GM23338 (cell line): Measurements from ENCODE around the gene ASB14. TPM values are rescaled to one million over a fixed set of nuclear protein-coding genes. Genes with fewer than 3 reads are reported as not detected.

ENCODE experiments used
- ATAC-seq: fragments of 200-7000 bp; cut with Tn5 transposase; 3 replicates; pipeline ENCODE4 v1.9.1; 2020
- DNase-seq: peaks from one replicate; pipeline ENCODE4 v3.0.0-alpha.2; 2015; ENCODE audit warnings: low spot score
- H2AFZ ChIP-seq: fragments of 200-600 bp; sonication (generic); 2 replicates; pipeline ENCODE4 v1.8.0; 2016; ENCODE audit warnings: antibody characterized with exemption, mild to moderate bottlenecking, moderate library complexity
- H3F3A ChIP-seq: fragments of 200-600 bp; sonication (generic); replicated peaks from 2 replicates; pipeline ENCODE4 v1.8.0; 2017; ENCODE audit warnings: antibody characterized with exemption, mixed run types, low read depth
- H3K27ac ChIP-seq: fragments of 200-600 bp; sonication (generic); 2 replicates; pipeline ENCODE4 v1.6.1; 2016; ENCODE audit warnings: low read depth
- H3K27me3 ChIP-seq: fragments of 200-600 bp; sonication (generic); 2 replicates; pipeline ENCODE4 v1.8.0; 2016; ENCODE audit warnings: mild to moderate bottlenecking, mixed run types, moderate library complexity; ENCODE audit not compliant: insufficient read depth
- H3K36me3 ChIP-seq: fragments of 200-600 bp; sonication (generic); 2 replicates; pipeline ENCODE4 v1.8.0; 2016; ENCODE audit warnings: mild to moderate bottlenecking; ENCODE audit not compliant: insufficient read depth
- H3K4me1 ChIP-seq: fragments of 200-600 bp; sonication (generic); 2 replicates; pipeline ENCODE4 v1.8.0; 2016; ENCODE audit warnings: mild to moderate bottlenecking, moderate library complexity; ENCODE audit not compliant: insufficient read depth
- H3K4me2 ChIP-seq: fragments of 200-600 bp; sonication (generic); 2 replicates; pipeline ENCODE4 v1.7.1; 2017; ENCODE audit warnings: mixed run types
- H3K4me3 ChIP-seq: fragments of 200-600 bp; sonication (generic); 2 replicates; pipeline ENCODE4 v1.6.1; 2016; ENCODE audit warnings: mixed run types
- H3K79me2 ChIP-seq: fragments of 200-600 bp; sonication (generic); replicated peaks from 2 replicates; pipeline ENCODE4 v1.8.0; 2017; ENCODE audit warnings: mild to moderate bottlenecking; ENCODE audit not compliant: insufficient read depth
- H3K9me2 ChIP-seq: fragments of 200-600 bp; sonication (generic); 2 replicates; pipeline ENCODE4 v1.8.0; 2017; ENCODE audit not compliant: insufficient read depth
- H4K20me1 ChIP-seq: fragments of 200-600 bp; sonication (generic); replicated peaks from 2 replicates; pipeline ENCODE4 v1.8.0; 2017; ENCODE audit warnings: mild to moderate bottlenecking; ENCODE audit not compliant: insufficient read depth
- H3K27ac Mint-ChIP-seq: 2 replicates; pipeline ENCODE4 v1.8.0; 2020; ENCODE audit warnings: inconsistent platforms, mild to moderate bottlenecking, moderate library complexity, mixed read lengths
- H3K27me3 Mint-ChIP-seq: 3 replicates; pipeline ENCODE4 v1.8.0; 2022; ENCODE audit warnings: low read depth, mild to moderate bottlenecking, moderate library complexity, mixed read lengths, inconsistent platforms; ENCODE audit not compliant: insufficient read depth, poor library complexity
- H3K36me3 Mint-ChIP-seq: 3 replicates; pipeline ENCODE4 v1.8.0; 2021; ENCODE audit warnings: low read depth, mild to moderate bottlenecking, inconsistent platforms, moderate library complexity, mixed read lengths
- H3K4me1 Mint-ChIP-seq: 3 replicates; pipeline ENCODE4 v1.8.0; 2020; ENCODE audit warnings: mild to moderate bottlenecking, inconsistent platforms, mixed read lengths
- H3K4me3 Mint-ChIP-seq: 3 replicates; pipeline ENCODE4 v1.8.0; 2021; ENCODE audit warnings: moderate library complexity, mild to moderate bottlenecking, inconsistent platforms, mixed read lengths
- H3K9me3 Mint-ChIP-seq: 3 replicates; pipeline ENCODE4 v1.8.0; 2020; ENCODE audit warnings: moderate library complexity, mild to moderate bottlenecking, inconsistent platforms, mixed read lengths
- CREB1 ChIP-seq: fragments of 250-450 bp; sonication (Bioruptor Pico); IDR thresholded peaks from 2 replicates; pipeline ENCODE4 v1.5.0; 2020; ENCODE audit warnings: low read depth, mild to moderate bottlenecking, moderate library complexity
- EZH2 ChIP-seq: fragments of 200-600 bp; sonication (generic); IDR thresholded peaks from one replicate; pipeline ENCODE4 v1.8.0; 2017; ENCODE audit warnings: antibody characterized with exemption, mild to moderate bottlenecking, low read depth; ENCODE audit not compliant: unreplicated experiment
- EZH2phosphoT487 ChIP-seq: fragments of 200-600 bp; sonication (generic); IDR thresholded peaks from one replicate; pipeline ENCODE4 v1.8.1; 2018; ENCODE audit warnings: antibody characterized with exemption; ENCODE audit not compliant: unreplicated experiment
- JUNB ChIP-seq: IDR thresholded peaks from one replicate; pipeline ENCODE4 v1.6.1; 2016; ENCODE audit warnings: antibody characterized with exemption; ENCODE audit not compliant: unreplicated experiment
- NANOG ChIP-seq: IDR thresholded peaks from 2 replicates; pipeline ENCODE4 v1.6.1; 2016; ENCODE audit warnings: antibody characterized with exemption, borderline replicate concordance
- STAT1 ChIP-seq: IDR thresholded peaks from one replicate; pipeline ENCODE4 v1.6.1; 2016; ENCODE audit warnings: antibody characterized with exemption; ENCODE audit not compliant: unreplicated experiment
- ZNF114 ChIP-seq: fragments of 250-450 bp; sonication (Bioruptor Pico); IDR thresholded peaks from 2 replicates; pipeline ENCODE4 v1.5.0; 2020; ENCODE audit warnings: mild to moderate bottlenecking, moderate library complexity
- ZNF331 ChIP-seq: fragments of 250-450 bp; sonication (Bioruptor Pico); IDR thresholded peaks from 2 replicates; pipeline ENCODE4 v1.5.0; 2020; ENCODE audit warnings: low read depth, mild to moderate bottlenecking, moderate library complexity
- polyA plus RNA-seq: library from polyadenylated mRNA; unstranded; fragments of >200 nt; fragmentation: Nextera tagmentation; extraction: Ambion mirVana; gene quantifications from 2 replicates; pipeline ENCODE4 v1.2.1, GENCODE V29; 2016
- total RNA-seq: library from RNA; depleted of rRNA; stranded (reverse); fragments of >200 nt; shearing (Covaris generic); gene quantifications from 2 replicates; pipeline ENCODE4 v1.2.3, GENCODE V29; 2014
- TF ChIP-seq, protein P1 (sequence below): fragments of 250-450 bp; sonication (Bioruptor Pico); IDR thresholded peaks from 2 replicates; pipeline ENCODE4 v1.5.0; 2020; ENCODE audit warnings: mild to moderate bottlenecking, moderate library complexity
- TF ChIP-seq, protein P2 (sequence below): IDR thresholded peaks from one replicate; pipeline ENCODE4 v1.6.1; 2018; ENCODE audit warnings: antibody characterized with exemption; ENCODE audit not compliant: unreplicated experiment
- TF ChIP-seq, protein P3 (sequence below): IDR thresholded peaks from 2 replicates; pipeline ENCODE4 v1.6.1; 2016; ENCODE audit warnings: antibody characterized with exemption
- TF ChIP-seq, protein P4 (sequence below), 2 experiments: fragments of 200-600 bp in 1 of 2; sonication (generic) in 1 of 2; conservative IDR thresholded peaks; 2 replicates each; pipeline versions ENCODE4 v1.5.1 to v1.6.1; 2016 to 2017; ENCODE audit warnings: antibody characterized with exemption in 2 of 2, low read depth in 2 of 2, mild to moderate bottlenecking in 2 of 2, moderate library complexity in 1 of 2

ASB14 gene
- total and polyA plus RNA-seq, 2 experiments from 2014 or later = 0.87 TPM; not detected in 1

DNA sequence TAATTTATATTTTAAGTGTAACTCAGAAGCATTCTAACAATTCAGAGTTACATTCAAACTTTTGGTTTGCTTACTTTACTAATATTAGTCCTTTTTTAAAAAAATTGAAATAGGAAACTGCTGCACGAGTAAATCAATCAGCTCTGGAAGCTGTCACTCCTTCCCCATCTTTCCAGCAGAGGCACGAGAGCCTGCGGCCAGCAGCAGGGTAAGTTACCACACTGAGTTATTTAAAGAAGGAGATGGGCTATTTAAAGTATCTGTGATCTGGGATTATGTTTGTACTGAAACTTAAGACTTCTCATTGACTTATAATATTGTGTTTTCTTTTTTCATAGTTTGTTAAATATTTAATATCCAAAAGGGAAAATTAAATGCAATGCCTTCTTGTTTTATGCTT, 35.6 kb downstream of the ASB14 start:
- H3K9me2 ChIP-seq = no peaks in the 10 kb centered on the region
- ATAC-seq (no peak), DNase-seq (no peak)
- no peaks in the 10 kb centered on the region for H4K20me1 ChIP-seq
- H3K27me3 Mint-ChIP-seq = peaks cover 3% of the 10 kb centered on the region
- no peaks in the 10 kb centered on the region for H3K9me3 Mint-ChIP-seq
- no peak overlapping the region for H3K27ac ChIP-seq
- H3K4me3 Mint-ChIP-seq = no peak overlapping the region
- H2AFZ ChIP-seq = no peak overlapping the region
- TF ChIP-seq ZNF114 (CRISPR knock-in tag) (no peak), EZH2 (no peak), NANOG (no peak), JUNB (no peak), ZNF331 (CRISPR knock-in tag) (no peak), STAT1 (no peak), EZH2phosphoT487 (no peak), CREB1 (CRISPR knock-in tag) (no peak)
- TF ChIP-seq, protein P1, sequence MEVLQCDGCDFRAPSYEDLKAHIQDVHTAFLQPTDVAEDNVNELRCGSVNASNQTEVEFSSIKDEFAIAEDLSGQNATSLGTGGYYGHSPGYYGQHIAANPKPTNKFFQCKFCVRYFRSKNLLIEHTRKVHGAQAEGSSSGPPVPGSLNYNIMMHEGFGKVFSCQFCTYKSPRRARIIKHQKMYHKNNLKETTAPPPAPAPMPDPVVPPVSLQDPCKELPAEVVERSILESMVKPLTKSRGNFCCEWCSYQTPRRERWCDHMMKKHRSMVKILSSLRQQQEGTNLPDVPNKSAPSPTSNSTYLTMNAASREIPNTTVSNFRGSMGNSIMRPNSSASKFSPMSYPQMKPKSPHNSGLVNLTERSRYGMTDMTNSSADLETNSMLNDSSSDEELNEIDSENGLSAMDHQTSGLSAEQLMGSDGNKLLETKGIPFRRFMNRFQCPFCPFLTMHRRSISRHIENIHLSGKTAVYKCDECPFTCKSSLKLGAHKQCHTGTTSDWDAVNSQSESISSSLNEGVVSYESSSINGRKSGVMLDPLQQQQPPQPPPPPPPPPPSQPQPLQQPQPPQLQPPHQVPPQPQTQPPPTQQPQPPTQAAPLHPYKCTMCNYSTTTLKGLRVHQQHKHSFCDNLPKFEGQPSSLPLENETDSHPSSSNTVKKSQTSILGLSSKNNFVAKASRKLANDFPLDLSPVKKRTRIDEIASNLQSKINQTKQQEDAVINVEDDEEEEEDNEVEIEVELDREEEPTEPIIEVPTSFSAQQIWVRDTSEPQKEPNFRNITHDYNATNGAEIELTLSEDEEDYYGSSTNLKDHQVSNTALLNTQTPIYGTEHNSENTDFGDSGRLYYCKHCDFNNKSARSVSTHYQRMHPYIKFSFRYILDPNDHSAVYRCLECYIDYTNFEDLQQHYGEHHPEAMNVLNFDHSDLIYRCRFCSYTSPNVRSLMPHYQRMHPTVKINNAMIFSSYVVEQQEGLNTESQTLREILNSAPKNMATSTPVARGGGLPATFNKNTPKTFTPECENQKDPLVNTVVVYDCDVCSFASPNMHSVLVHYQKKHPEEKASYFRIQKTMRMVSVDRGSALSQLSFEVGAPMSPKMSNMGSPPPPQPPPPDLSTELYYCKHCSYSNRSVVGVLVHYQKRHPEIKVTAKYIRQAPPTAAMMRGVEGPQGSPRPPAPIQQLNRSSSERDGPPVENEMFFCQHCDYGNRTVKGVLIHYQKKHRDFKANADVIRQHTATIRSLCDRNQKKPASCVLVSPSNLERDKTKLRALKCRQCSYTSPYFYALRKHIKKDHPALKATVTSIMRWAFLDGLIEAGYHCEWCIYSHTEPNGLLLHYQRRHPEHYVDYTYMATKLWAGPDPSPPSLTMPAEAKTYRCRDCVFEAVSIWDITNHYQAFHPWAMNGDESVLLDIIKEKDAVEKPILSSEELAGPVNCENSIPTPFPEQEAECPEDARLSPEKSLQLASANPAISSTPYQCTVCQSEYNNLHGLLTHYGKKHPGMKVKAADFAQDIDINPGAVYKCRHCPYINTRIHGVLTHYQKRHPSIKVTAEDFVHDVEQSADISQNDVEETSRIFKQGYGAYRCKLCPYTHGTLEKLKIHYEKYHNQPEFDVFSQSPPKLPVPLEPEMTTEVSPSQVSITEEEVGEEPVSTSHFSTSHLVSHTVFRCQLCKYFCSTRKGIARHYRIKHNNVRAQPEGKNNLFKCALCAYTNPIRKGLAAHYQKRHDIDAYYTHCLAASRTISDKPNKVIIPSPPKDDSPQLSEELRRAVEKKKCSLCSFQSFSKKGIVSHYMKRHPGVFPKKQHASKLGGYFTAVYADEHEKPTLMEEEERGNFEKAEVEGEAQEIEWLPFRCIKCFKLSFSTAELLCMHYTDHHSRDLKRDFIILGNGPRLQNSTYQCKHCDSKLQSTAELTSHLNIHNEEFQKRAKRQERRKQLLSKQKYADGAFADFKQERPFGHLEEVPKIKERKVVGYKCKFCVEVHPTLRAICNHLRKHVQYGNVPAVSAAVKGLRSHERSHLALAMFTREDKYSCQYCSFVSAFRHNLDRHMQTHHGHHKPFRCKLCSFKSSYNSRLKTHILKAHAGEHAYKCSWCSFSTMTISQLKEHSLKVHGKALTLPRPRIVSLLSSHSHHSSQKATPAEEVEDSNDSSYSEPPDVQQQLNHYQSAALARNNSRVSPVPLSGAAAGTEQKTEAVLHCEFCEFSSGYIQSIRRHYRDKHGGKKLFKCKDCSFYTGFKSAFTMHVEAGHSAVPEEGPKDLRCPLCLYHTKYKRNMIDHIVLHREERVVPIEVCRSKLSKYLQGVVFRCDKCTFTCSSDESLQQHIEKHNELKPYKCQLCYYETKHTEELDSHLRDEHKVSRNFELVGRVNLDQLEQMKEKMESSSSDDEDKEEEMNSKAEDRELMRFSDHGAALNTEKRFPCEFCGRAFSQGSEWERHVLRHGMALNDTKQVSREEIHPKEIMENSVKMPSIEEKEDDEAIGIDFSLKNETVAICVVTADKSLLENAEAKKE (CRISPR knock-in tag) = no peak
- TF ChIP-seq, protein P2, sequence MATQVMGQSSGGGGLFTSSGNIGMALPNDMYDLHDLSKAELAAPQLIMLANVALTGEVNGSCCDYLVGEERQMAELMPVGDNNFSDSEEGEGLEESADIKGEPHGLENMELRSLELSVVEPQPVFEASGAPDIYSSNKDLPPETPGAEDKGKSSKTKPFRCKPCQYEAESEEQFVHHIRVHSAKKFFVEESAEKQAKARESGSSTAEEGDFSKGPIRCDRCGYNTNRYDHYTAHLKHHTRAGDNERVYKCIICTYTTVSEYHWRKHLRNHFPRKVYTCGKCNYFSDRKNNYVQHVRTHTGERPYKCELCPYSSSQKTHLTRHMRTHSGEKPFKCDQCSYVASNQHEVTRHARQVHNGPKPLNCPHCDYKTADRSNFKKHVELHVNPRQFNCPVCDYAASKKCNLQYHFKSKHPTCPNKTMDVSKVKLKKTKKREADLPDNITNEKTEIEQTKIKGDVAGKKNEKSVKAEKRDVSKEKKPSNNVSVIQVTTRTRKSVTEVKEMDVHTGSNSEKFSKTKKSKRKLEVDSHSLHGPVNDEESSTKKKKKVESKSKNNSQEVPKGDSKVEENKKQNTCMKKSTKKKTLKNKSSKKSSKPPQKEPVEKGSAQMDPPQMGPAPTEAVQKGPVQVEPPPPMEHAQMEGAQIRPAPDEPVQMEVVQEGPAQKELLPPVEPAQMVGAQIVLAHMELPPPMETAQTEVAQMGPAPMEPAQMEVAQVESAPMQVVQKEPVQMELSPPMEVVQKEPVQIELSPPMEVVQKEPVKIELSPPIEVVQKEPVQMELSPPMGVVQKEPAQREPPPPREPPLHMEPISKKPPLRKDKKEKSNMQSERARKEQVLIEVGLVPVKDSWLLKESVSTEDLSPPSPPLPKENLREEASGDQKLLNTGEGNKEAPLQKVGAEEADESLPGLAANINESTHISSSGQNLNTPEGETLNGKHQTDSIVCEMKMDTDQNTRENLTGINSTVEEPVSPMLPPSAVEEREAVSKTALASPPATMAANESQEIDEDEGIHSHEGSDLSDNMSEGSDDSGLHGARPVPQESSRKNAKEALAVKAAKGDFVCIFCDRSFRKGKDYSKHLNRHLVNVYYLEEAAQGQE = no peak
- TF ChIP-seq, protein P3, sequence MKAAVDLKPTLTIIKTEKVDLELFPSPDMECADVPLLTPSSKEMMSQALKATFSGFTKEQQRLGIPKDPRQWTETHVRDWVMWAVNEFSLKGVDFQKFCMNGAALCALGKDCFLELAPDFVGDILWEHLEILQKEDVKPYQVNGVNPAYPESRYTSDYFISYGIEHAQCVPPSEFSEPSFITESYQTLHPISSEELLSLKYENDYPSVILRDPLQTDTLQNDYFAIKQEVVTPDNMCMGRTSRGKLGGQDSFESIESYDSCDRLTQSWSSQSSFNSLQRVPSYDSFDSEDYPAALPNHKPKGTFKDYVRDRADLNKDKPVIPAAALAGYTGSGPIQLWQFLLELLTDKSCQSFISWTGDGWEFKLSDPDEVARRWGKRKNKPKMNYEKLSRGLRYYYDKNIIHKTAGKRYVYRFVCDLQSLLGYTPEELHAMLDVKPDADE = no peak
- TF ChIP-seq, protein P4, sequence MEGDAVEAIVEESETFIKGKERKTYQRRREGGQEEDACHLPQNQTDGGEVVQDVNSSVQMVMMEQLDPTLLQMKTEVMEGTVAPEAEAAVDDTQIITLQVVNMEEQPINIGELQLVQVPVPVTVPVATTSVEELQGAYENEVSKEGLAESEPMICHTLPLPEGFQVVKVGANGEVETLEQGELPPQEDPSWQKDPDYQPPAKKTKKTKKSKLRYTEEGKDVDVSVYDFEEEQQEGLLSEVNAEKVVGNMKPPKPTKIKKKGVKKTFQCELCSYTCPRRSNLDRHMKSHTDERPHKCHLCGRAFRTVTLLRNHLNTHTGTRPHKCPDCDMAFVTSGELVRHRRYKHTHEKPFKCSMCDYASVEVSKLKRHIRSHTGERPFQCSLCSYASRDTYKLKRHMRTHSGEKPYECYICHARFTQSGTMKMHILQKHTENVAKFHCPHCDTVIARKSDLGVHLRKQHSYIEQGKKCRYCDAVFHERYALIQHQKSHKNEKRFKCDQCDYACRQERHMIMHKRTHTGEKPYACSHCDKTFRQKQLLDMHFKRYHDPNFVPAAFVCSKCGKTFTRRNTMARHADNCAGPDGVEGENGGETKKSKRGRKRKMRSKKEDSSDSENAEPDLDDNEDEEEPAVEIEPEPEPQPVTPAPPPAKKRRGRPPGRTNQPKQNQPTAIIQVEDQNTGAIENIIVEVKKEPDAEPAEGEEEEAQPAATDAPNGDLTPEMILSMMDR (conservative IDR thresholded peaks at IDR 0.05; ENCODE audit: low read depth in 2 of 2) = no peak
- H3K4me1 ChIP-seq = no peaks in the 10 kb centered on the region
- H3K4me3 ChIP-seq = no peak overlapping the region
- H3K4me1 Mint-ChIP-seq = no peaks in the 10 kb centered on the region
- no peak overlapping the region for H3K4me2 ChIP-seq
- H3K27ac Mint-ChIP-seq = no peak overlapping the region
- no peaks in the 10 kb centered on the region for H3F3A ChIP-seq
- H3K36me3 Mint-ChIP-seq = peaks cover 37% of the 10 kb centered on the region
- no peaks in the 10 kb centered on the region for H3K27me3 ChIP-seq
- no peaks in the 10 kb centered on the region for H3K79me2 ChIP-seq
- peaks cover 16% of the 10 kb centered on the region; the same call in 1 of the 2 replicates for H3K36me3 ChIP-seq
